Ishikawa (cell line): ENCODE measurements around the gene THEM4.

Experiments
- CEBPB ChIP-seq: IDR thresholded peaks from 2 replicates; pipeline ENCODE4 v1.6.1; 2012
- EP300 ChIP-seq: IDR thresholded peaks from 2 replicates; pipeline ENCODE4 v1.6.1; 2012; ENCODE audit warnings: borderline replicate concordance
- REST ChIP-seq: IDR thresholded peaks from 2 replicates; pipeline ENCODE4 v1.6.1; 2012; ENCODE audit warnings: low read depth, mild to moderate bottlenecking
- TAF1 ChIP-seq: IDR thresholded peaks from 2 replicates; pipeline ENCODE4 v1.6.1; 2012; ENCODE audit warnings: low read depth, mild to moderate bottlenecking
- TCF12 ChIP-seq: IDR thresholded peaks from 2 replicates; pipeline ENCODE4 v1.6.1; 2012; ENCODE audit warnings: low read depth

GRCh38 chr1:151907363-151908139, 1.8 kb downstream of the THEM4 start:
- TF ChIP-seq REST (no peak), TCF12 (no peak), EP300 (no peak), TAF1 (no peak), CEBPB (no peak)
